ENCODE results near the gene TGFBR3.

The TGFBR3 gene

GRCh38 chr1:91765293-91765692 is 120.7 kb downstream of the TGFBR3 start:
- peaks cover 3% of the 10 kb centered on the region for H3K27me3 Mint-ChIP-seq (ENCODE audit: low read depth, poor library complexity)
- H3K27ac Mint-ChIP-seq, result peak overlapping the region; percentile 30
- TF ChIP-seq, protein P1, sequence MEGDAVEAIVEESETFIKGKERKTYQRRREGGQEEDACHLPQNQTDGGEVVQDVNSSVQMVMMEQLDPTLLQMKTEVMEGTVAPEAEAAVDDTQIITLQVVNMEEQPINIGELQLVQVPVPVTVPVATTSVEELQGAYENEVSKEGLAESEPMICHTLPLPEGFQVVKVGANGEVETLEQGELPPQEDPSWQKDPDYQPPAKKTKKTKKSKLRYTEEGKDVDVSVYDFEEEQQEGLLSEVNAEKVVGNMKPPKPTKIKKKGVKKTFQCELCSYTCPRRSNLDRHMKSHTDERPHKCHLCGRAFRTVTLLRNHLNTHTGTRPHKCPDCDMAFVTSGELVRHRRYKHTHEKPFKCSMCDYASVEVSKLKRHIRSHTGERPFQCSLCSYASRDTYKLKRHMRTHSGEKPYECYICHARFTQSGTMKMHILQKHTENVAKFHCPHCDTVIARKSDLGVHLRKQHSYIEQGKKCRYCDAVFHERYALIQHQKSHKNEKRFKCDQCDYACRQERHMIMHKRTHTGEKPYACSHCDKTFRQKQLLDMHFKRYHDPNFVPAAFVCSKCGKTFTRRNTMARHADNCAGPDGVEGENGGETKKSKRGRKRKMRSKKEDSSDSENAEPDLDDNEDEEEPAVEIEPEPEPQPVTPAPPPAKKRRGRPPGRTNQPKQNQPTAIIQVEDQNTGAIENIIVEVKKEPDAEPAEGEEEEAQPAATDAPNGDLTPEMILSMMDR (IDR thresholded peaks at IDR 0.05), result no peak
- H3K36me3 Mint-ChIP-seq (ENCODE audit: low read depth), result no peaks in the 10 kb centered on the region
- no peak for DNase-seq
- H3K4me1 Mint-ChIP-seq, result peaks cover 52% of the 10 kb centered on the region
- no peaks in the 10 kb centered on the region for H3K9me3 Mint-ChIP-seq
- no peak overlapping the region for H3K4me3 Mint-ChIP-seq

DNA sequence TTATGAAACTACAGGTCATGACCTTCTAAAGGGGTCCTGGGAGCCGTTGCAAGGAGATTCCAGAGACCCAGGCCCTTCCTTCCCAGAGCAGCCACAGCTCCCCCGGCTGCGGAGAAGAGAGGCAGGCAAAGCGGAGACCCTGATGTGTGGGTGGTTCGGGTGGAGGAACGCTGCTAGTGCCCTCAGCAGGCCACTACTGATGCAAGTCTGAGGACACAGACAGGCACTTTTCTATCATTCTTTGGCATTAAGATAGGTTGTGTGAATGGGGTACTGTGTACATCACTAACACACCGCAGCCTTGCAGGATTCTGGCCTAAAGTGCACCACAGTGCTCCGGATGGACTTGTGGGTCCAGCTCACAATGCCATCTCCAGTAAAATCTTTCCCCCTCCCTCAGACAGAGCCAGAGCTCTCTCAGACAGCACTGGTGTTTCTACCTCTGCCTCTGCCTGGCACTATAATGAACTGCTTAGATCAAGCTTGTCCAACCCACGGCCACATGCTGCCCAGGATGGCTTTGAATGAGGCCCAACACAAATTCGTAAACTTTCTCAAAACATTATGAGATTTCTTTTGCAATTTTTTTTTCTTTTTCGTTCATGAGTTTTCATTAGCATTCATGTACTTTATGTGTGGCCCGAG is 121.4 kb downstream of the TGFBR3 start:
- H3K9me3 Mint-ChIP-seq, result no peaks in the 10 kb centered on the region
- peaks cover 46% of the 10 kb centered on the region for H3K4me1 Mint-ChIP-seq
- H3K4me3 Mint-ChIP-seq, result no peak overlapping the region
- H3K27ac Mint-ChIP-seq, result peak overlapping the region; percentile 33
- DNase-seq, result peak; percentile 40
- peaks cover 3% of the 10 kb centered on the region for H3K27me3 Mint-ChIP-seq (ENCODE audit: low read depth, poor library complexity)
- H3K36me3 Mint-ChIP-seq (ENCODE audit: low read depth), result no peaks in the 10 kb centered on the region
- TF ChIP-seq, protein P1 (IDR thresholded peaks at IDR 0.05), result peak; percentile 18

- H3K4me1 Mint-ChIP-seq, result peaks cover 33% of the 10 kb centered on the region
- DNase-seq, result no peak
- peaks cover 3% of the 10 kb centered on the region for H3K27me3 Mint-ChIP-seq (ENCODE audit: low read depth, poor library complexity)
- TF ChIP-seq, protein P1 (IDR thresholded peaks at IDR 0.05), result no peak
- H3K4me3 Mint-ChIP-seq, result no peak overlapping the region
- H3K9me3 Mint-ChIP-seq, result no peaks in the 10 kb centered on the region
- H3K27ac Mint-ChIP-seq, result no peak overlapping the region
- no peaks in the 10 kb centered on the region for H3K36me3 Mint-ChIP-seq (ENCODE audit: low read depth)
Observed at GRCh38 chr1:91763252-91763651, 122.7 kb downstream of the TGFBR3 start.

DNA sequence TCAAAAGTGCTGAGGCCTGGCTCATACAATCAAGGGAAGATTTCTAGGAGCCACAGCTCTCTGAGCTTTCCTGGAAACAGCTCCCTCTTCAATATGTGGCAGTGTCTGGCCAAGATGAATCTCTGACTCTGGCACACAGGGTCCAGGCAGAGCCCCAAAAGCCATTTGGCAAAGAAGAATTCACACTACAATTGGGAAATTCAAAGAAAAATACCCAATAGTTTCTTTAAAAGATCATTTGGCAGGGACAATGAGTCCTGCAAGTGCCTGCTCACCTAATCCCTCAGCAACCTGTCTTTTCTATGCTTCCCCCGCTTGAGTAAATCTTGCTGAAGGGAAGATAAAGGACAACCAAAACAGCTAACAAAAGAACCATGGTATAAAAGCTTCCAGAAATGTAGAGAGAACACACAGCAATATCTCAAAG is 124.6 kb downstream of the TGFBR3 start:
- Mint-ChIP-seq H3K9me3 (no peaks in the 10 kb centered on the region), H3K4me1 (peaks cover 32% of the 10 kb centered on the region), H3K36me3 (ENCODE audit: low read depth) (no peaks in the 10 kb centered on the region), H3K27ac (no peak overlapping the region), H3K27me3 (ENCODE audit: low read depth, poor library complexity) (peaks cover 3% of the 10 kb centered on the region), H3K4me3 (no peak overlapping the region)
- no peak for DNase-seq
- TF ChIP-seq, protein P1 (IDR thresholded peaks at IDR 0.05), result no peak

- Mint-ChIP-seq H3K9me3 (no peaks in the 10 kb centered on the region), H3K27me3 (ENCODE audit: low read depth, poor library complexity) (peaks cover 3% of the 10 kb centered on the region), H3K36me3 (ENCODE audit: low read depth) (no peaks in the 10 kb centered on the region), H3K27ac (no peak overlapping the region), H3K4me1 (peaks cover 31% of the 10 kb centered on the region), H3K4me3 (no peak overlapping the region)
- TF ChIP-seq, protein P1 (IDR thresholded peaks at IDR 0.05), result no peak
- DNase-seq, result no peak
Observed at GRCh38 chr1:91760512-91760911, 125.4 kb downstream of the TGFBR3 start.

GRCh38 chr1:91759076-91759475 is 126.9 kb downstream of the TGFBR3 start:
- Mint-ChIP-seq H3K36me3 (ENCODE audit: low read depth) (no peaks in the 10 kb centered on the region), H3K9me3 (no peaks in the 10 kb centered on the region), H3K27ac (no peak overlapping the region), H3K4me1 (peaks cover 17% of the 10 kb centered on the region), H3K27me3 (ENCODE audit: low read depth, poor library complexity) (peaks cover 3% of the 10 kb centered on the region), H3K4me3 (no peak overlapping the region)
- DNase-seq, result no peak
- TF ChIP-seq, protein P1 (IDR thresholded peaks at IDR 0.05), result no peak
